Ovary (tissue), 3 donors: ENCODE measurements around the gene RANBP3.

ENCODE experiments used
- CTCF ChIP-seq, 3 donors: fragments of 450-650 bp in 2 of 3; fragments of 200-600 bp in 1 of 3; IDR thresholded peaks; one replicate each; pipeline versions ENCODE4 v1.5.1 to v1.8.0; 2016 to 2022; ENCODE audit warnings: antibody characterized with exemption in 3 of 3, mild to moderate bottlenecking in 1 of 3
- POLR2A ChIP-seq: fragments of 450-650 bp; IDR thresholded peaks from one replicate; pipeline ENCODE4 v1.6.1; 2017; ENCODE audit warnings: antibody characterized with exemption, mild to moderate bottlenecking, moderate library complexity
- donor health status: DM: no; HTN: no; CAD: no.

- TF ChIP-seq POLR2A (no peak), CTCF (IDR thresholded peaks at IDR 0.05) (no peak)
These were observed 74.8 kb downstream of the RANBP3 start for GRCh38 chr19:5903056-5903623.
